WTC11 (cell line): ENCODE data around the gene SETD7. TPM values are rescaled to one million over a fixed set of nuclear protein-coding genes. Genes with fewer than 3 reads are reported as not detected.

Source experiments
- ATAC-seq: fragments of 200-7000 bp; cut with Tn5 transposase; 2 replicates; pipeline ENCODE4 v1.10.0; 2021; ENCODE audit warnings: mild to moderate bottlenecking, moderate library complexity
- CTCF ChIA-PET: fragments of 300-600 bp; sonication (Branson Sonifier 250); formaldehyde crosslinking; loops from one replicate; lab custom pipeline; 2021; ENCODE audit warnings: antibody characterized with exemption; lab: Charles Lee
- POLR2A ChIA-PET: fragments of 350-600 bp; sonication (Branson Sonifier 250); formaldehyde crosslinking; loops from one replicate; lab custom pipeline; 2021; ENCODE audit warnings: antibody characterized with exemption; lab: Charles Lee
- DNase-seq: peaks from one replicate; pipeline ENCODE4 v3.0.0; 2021; ENCODE audit warnings: low spot score
- H3K27ac Mint-ChIP-seq: 2 replicates; pipeline ENCODE4 v1.8.0; 2021; ENCODE audit warnings: mixed read lengths
- H3K27me3 Mint-ChIP-seq: 2 replicates; pipeline ENCODE4 v1.8.0; 2021; ENCODE audit warnings: low read depth, mild to moderate bottlenecking, moderate library complexity, mixed read lengths
- H3K36me3 Mint-ChIP-seq: 2 replicates; pipeline ENCODE4 v1.8.0; 2021; ENCODE audit warnings: mixed read lengths
- H3K4me1 Mint-ChIP-seq: 2 replicates; pipeline ENCODE4 v1.8.0; 2022; ENCODE audit warnings: mixed read lengths
- H3K4me3 Mint-ChIP-seq: 2 replicates; pipeline ENCODE4 v1.8.0; 2021; ENCODE audit warnings: mild to moderate bottlenecking, moderate library complexity, mixed read lengths
- H3K9me3 Mint-ChIP-seq: 2 replicates; pipeline ENCODE4 v1.8.0; 2021; ENCODE audit warnings: mixed read lengths
- ATF6 ChIP-seq: sonication (generic); formaldehyde crosslinking; IDR thresholded peaks from 2 replicates; pipeline ENCODE4 v1.8.1; 2023; ENCODE audit warnings: mild to moderate bottlenecking, missing genetic modification reagents
- CBFB ChIP-seq: sonication (generic); formaldehyde crosslinking; IDR thresholded peaks from 2 replicates; pipeline ENCODE4 v1.8.1; 2022; ENCODE audit warnings: mild to moderate bottlenecking, low read depth, missing genetic modification reagents
- CREB1 ChIP-seq: sonication (generic); formaldehyde crosslinking; IDR thresholded peaks from 2 replicates; pipeline ENCODE4 v1.8.0; 2023; ENCODE audit warnings: mild to moderate bottlenecking, missing genetic modification reagents
- E2F5 ChIP-seq: sonication (generic); formaldehyde crosslinking; IDR thresholded peaks from 2 replicates; pipeline ENCODE4 v1.8.1; 2022; ENCODE audit warnings: mild to moderate bottlenecking, moderate library complexity, missing genetic modification reagents
- EMX1 ChIP-seq: fragments of 250-450 bp; sonication (Bioruptor Pico); IDR thresholded peaks from 2 replicates; pipeline ENCODE4 v1.8.0; 2021; ENCODE audit warnings: mild to moderate bottlenecking
- HMGA2 ChIP-seq: fragments of 250-450 bp; sonication (Bioruptor Pico); IDR thresholded peaks from 2 replicates; pipeline ENCODE4 v1.4.0; 2021; ENCODE audit warnings: mild to moderate bottlenecking, moderate library complexity
- HMGXB4 ChIP-seq: sonication (generic); formaldehyde crosslinking; IDR thresholded peaks from 2 replicates; pipeline ENCODE4 v1.8.1; 2023; ENCODE audit warnings: mild to moderate bottlenecking, moderate library complexity, missing genetic modification reagents
- JAZF1 ChIP-seq: fragments of 250-450 bp; sonication (Bioruptor Pico); IDR thresholded peaks from 2 replicates; pipeline ENCODE4 v1.9.0; 2021; ENCODE audit warnings: moderate library complexity, mild to moderate bottlenecking, inconsistent platforms
- JUN ChIP-seq: sonication (generic); formaldehyde crosslinking; IDR thresholded peaks from 2 replicates; pipeline ENCODE4 v1.8.0; 2023; ENCODE audit warnings: mild to moderate bottlenecking, missing genetic modification reagents
- MAX ChIP-seq: sonication (generic); formaldehyde crosslinking; IDR thresholded peaks from 2 replicates; pipeline ENCODE4 v1.8.0; 2022; ENCODE audit warnings: mild to moderate bottlenecking, missing genetic modification reagents
- MXD4 ChIP-seq: fragments of 250-450 bp; sonication (Bioruptor Pico); IDR thresholded peaks from 2 replicates; pipeline ENCODE4 v1.8.0; 2021; ENCODE audit warnings: mild to moderate bottlenecking, moderate library complexity, borderline replicate concordance
- MYBL2 ChIP-seq: sonication (generic); formaldehyde crosslinking; IDR thresholded peaks from 2 replicates; pipeline ENCODE4 v1.8.1; 2023; ENCODE audit warnings: mild to moderate bottlenecking, moderate library complexity, missing genetic modification reagents
- NFATC4 ChIP-seq: fragments of 250-450 bp; sonication (Bioruptor Pico); IDR thresholded peaks from 2 replicates; pipeline ENCODE4 v1.9.0; 2021; ENCODE audit warnings: mild to moderate bottlenecking
- NR2C2 ChIP-seq: sonication (generic); formaldehyde crosslinking; IDR thresholded peaks from 2 replicates; pipeline ENCODE4 v1.8.0; 2022; ENCODE audit warnings: mild to moderate bottlenecking, missing genetic modification reagents
- USF1 ChIP-seq: sonication (generic); formaldehyde crosslinking; IDR thresholded peaks from 2 replicates; pipeline ENCODE4 v1.8.0; 2022; ENCODE audit warnings: mild to moderate bottlenecking, missing genetic modification reagents
- ZBTB21 ChIP-seq: sonication (generic); formaldehyde crosslinking; IDR thresholded peaks from 2 replicates; pipeline ENCODE4 v1.8.1; 2023; ENCODE audit warnings: mild to moderate bottlenecking, missing genetic modification reagents, borderline replicate concordance
- ZMAT4 ChIP-seq: fragments of 250-450 bp; sonication (Bioruptor Pico); IDR thresholded peaks from 2 replicates; pipeline ENCODE4 v1.9.0; 2021; ENCODE audit warnings: mild to moderate bottlenecking
- ZNF121 ChIP-seq: sonication (generic); formaldehyde crosslinking; IDR thresholded peaks from 2 replicates; pipeline ENCODE4 v1.8.0; 2023; ENCODE audit warnings: missing genetic modification reagents
- ZNF138 ChIP-seq: sonication (generic); formaldehyde crosslinking; conservative IDR thresholded peaks from 2 replicates; pipeline ENCODE4 v1.8.1; 2022; ENCODE audit warnings: mild to moderate bottlenecking, moderate library complexity, missing genetic modification reagents
- ZNF281 ChIP-seq: sonication (generic); formaldehyde crosslinking; IDR thresholded peaks from 2 replicates; pipeline ENCODE4 v1.8.0; 2023; ENCODE audit warnings: mild to moderate bottlenecking, missing genetic modification reagents
- ZNF416 ChIP-seq: fragments of 250-450 bp; sonication (Bioruptor Pico); IDR thresholded peaks from 2 replicates; pipeline ENCODE4 v1.9.0; 2021; ENCODE audit warnings: mild to moderate bottlenecking, inconsistent platforms
- ZSCAN18 ChIP-seq: fragments of 250-450 bp; sonication (Bioruptor Pico); IDR thresholded peaks from 2 replicates; pipeline ENCODE4 v2.1.2; 2022; ENCODE audit warnings: mild to moderate bottlenecking, moderate library complexity
- total RNA-seq: library from RNA; stranded (reverse); gene quantifications from 3 replicates; pipeline ENCODE4 v1.2.3, GENCODE V29; 2021

The SETD7 gene
- total RNA-seq, 1 experiment from 2014 or later: 5.6 TPM

- no peak for TF ChIP-seq ATF6
- TF ChIP-seq HMGA2 (CRISPR knock-in tag): no peak
Observed at GRCh38 chr4:139602776-139603360, 46.8 kb upstream of the SETD7 start (continued).

GRCh38 chr4:139600662-139601061, 44.6 kb upstream of the SETD7 start:
- H3K36me3 Mint-ChIP-seq: no peaks in the 10 kb centered on the region
- H3K27me3 Mint-ChIP-seq: peaks cover 13% of the 10 kb centered on the region
- H3K4me1 Mint-ChIP-seq: 0 out of 2 replicates have a peak, but pooled peaks cover under 1% of the 10 kb centered on the region
- ChIA-PET CTCF (interaction anchor here (0.8 to 1.5 kb wide), 3 partner anchors 19 to 57 kb away, joined by 3 to 5 read pairs (median 3); no protein-coding TSS in a partner anchor), POLR2A (no interaction called here)
- no peak overlapping the region for H3K4me3 Mint-ChIP-seq
- H3K27ac Mint-ChIP-seq: no peak overlapping the region
- no peaks in the 10 kb centered on the region for H3K9me3 Mint-ChIP-seq
- DNase-seq: no peak
- TF ChIP-seq ZNF281 (CRISPR knock-in tag) (no peak), CREB1 (CRISPR knock-in tag) (no peak), JUN (CRISPR knock-in tag) (no peak), ZNF416 (CRISPR knock-in tag) (no peak), ZBTB21 (no peak), ZNF138 (CRISPR knock-in tag) (no peak), MYBL2 (CRISPR knock-in tag) (no peak)
- TF ChIP-seq, all 79 proteins: peak for 0
- ATAC-seq: no peak

GRCh38 chr4:139599594-139600374, 43.8 kb upstream of the SETD7 start:
- ChIA-PET CTCF (no interaction called here), POLR2A (no interaction called here)
- Mint-ChIP-seq H3K4me3 (no peak overlapping the region), H3K27ac (no peak overlapping the region), H3K4me1 (no peaks in the 10 kb centered on the region), H3K36me3 (no peaks in the 10 kb centered on the region), H3K9me3 (no peaks in the 10 kb centered on the region), H3K27me3 (peaks cover 10% of the 10 kb centered on the region; the same call in 1 of the 2 replicates)
- no peak for ATAC-seq
- no peak for DNase-seq
- TF ChIP-seq MAX (CRISPR knock-in tag): no peak
- TF ChIP-seq ZNF121: no peak
- TF ChIP-seq ZNF416 (CRISPR knock-in tag): no peak
- no peak for TF ChIP-seq NFATC4 (CRISPR knock-in tag)
- TF ChIP-seq CBFB (CRISPR knock-in tag): no peak
- no peak for TF ChIP-seq MXD4 (CRISPR knock-in tag)
- no peak for TF ChIP-seq EMX1 (CRISPR knock-in tag)
- no peak for TF ChIP-seq ZMAT4
- TF ChIP-seq E2F5: no peak
- TF ChIP-seq NR2C2: no peak
- TF ChIP-seq HMGXB4: no peak
- no peak for TF ChIP-seq ZSCAN18 (CRISPR knock-in tag)
- no peak for TF ChIP-seq JAZF1 (CRISPR knock-in tag)
- TF ChIP-seq MYBL2 (CRISPR knock-in tag): no peak
- TF ChIP-seq USF1 (CRISPR knock-in tag): no peak
